ENCODE data around the gene PRPF19. TPM values are rescaled to one million over a fixed set of nuclear protein-coding genes. Genes with fewer than 3 reads are reported as not detected.

The PRPF19 gene
- total RNA-seq, 3 donors from 2014 or later, result 61.1 to 74.1 (median 64.6) TPM

Other genes starting within 250 kb of the PRPF19 start
- 10 to 100 TPM; 11.5 to 36.2 (median 18.4) TPM for gene MS4A8, start 207.0 kb downstream of the PRPF19 start, total RNA-seq
- not detected for gene MS4A18, start 181.9 kb downstream of the PRPF19 start, total RNA-seq
- under 1 TPM in 1 of 3 donors, not detected in 2; 0.38 TPM for gene MS4A15, start 149.7 kb downstream of the PRPF19 start, total RNA-seq
- gene MS4A10, start 121.3 kb downstream of the PRPF19 start, total RNA-seq, result 1 to 10 TPM in 1 of 3 donors, not detected in 2; 1.2 TPM
- gene CCDC86, start 64.5 kb downstream of the PRPF19 start, total RNA-seq, result 10 to 100 TPM in 2 of 3 donors, 1 to 10 TPM in 1; 8.8 to 14.9 (median 14.7) TPM
- gene PTGDR2, start 50.6 kb downstream of the PRPF19 start, total RNA-seq, result 1 to 10 TPM; 1.8 to 3.4 (median 2.6) TPM
- gene ZP1, start 39.0 kb downstream of the PRPF19 start, total RNA-seq, result under 1 TPM in 2 of 3 donors, not detected in 1; 0.23 to 0.41 TPM
- 10 to 100 TPM; 35.8 to 95.2 (median 46.6) TPM for gene TMEM109, start 7.6 kb upstream of the PRPF19 start, total RNA-seq
- 10 to 100 TPM in 1 of 3 donors, 1 to 10 TPM in 2; 3.9 to 11.8 (median 8.5) TPM for gene TMEM132A, start 17.9 kb upstream of the PRPF19 start, total RNA-seq
- gene SLC15A3, start 45.6 kb upstream of the PRPF19 start, total RNA-seq, result 10 to 100 TPM in 2 of 3 donors, 1 to 10 TPM in 1; 6.2 to 36.8 (median 18.4) TPM
- gene CD6, start 65.1 kb upstream of the PRPF19 start, total RNA-seq, result 1 to 10 TPM; 2.3 to 4.3 (median 2.8) TPM
- 1 to 10 TPM; 1.2 to 3.4 (median 1.5) TPM for gene CD5, start 195.9 kb upstream of the PRPF19 start, total RNA-seq